Lung microvascular endothelial cell (primary cell): ENCODE measurements around the gene RAB3B. TPM values are rescaled to one million over a fixed set of nuclear protein-coding genes. Genes with fewer than 3 reads are reported as not detected.
"Not testable (repeated sequence)": the region's sequence is repeated elsewhere in the genome, so short reads cannot be mapped to it uniquely, and the experiment has no call there.

Experiments used
- DNase-seq, 2 donors: peaks; one replicate each; pipeline versions ENCODE4 v3.0.0 to v3.0.0-alpha.2; 2010; ENCODE audit warnings: low read depth in 2 of 2
- total RNA-seq: library from RNA; depleted of rRNA; stranded (reverse); fragments of >200 nt; gene quantifications from 2 replicates; pipeline ENCODE4 v1.2.1, GENCODE V29; 2014

The RAB3B gene
- total RNA-seq, 1 donor from 2014 or later = 1.2 TPM

DNA sequence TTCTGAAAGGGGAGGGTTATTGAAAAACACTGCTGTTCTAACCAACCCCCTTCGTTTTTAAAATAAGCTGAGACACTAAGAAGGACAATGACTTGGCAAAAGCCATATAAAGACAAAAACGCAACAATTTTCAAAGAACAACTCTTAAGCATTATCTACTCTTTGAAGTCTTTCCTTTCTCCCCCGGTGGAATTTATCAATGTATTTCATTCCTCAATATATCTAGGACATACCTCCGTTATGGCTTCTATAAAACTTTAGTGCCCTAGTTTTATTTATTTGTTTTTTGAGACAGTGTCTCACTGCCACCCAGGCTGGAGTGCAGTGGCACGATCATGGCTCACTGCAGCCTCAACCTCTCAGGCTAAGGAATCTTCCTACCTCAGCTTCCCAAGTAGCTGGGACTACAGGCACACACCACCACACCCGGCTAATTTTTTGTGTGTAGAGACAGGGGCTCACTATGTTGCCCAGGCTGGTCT is 115.2 kb downstream of the RAB3B start:
- no peak for DNase-seq

DNA sequence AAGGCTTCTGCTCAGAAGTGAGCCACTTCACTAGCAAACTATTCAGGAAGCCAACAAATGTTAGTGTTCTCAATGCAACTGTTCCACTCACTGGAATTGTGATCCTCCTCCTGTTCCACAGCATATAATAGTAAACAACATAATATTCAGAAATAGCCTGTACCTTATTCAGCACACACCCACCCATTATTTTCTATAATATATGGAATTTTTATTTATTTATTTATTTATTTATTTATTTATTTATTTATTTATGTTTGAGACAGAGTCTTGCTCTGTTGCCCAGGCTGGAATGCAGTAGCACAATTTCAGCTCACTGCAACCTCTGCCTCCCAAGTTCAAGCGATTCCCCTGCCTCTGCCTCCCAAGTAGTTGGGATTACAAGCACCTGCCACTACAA is 117.2 kb downstream of the RAB3B start:
- not testable (repeated sequence) for DNase-seq

DNA sequence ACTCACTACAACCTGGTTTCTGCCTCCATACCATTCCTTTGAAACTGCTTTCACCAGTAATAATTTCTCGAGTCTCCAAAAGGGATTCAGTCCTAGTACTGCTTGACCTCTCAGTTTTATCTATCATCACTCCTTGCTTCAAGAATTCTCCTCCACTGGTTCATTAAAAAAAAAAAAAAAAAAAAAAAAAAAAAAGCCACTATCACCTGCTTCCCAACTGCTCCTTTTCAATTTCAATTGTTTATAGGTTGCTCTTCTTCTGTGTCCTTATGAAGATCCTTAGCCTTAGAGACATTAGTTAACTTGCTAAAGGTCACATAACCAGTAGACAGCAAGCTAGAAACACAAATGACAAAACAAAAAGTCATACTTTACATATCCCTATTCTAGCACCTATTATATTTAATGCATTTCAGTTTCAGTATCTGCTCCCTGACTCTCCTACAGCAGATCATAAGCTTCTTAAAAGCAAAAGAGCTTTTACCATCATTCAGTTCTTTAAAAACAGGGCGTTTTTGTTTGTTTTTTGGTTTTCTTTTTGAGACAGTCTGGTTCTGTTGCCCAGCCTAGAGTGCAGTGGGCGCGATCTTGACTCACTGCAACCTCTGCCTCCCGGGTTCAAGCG is 119.0 kb downstream of the RAB3B start:
- DNase-seq = no peak

DNA sequence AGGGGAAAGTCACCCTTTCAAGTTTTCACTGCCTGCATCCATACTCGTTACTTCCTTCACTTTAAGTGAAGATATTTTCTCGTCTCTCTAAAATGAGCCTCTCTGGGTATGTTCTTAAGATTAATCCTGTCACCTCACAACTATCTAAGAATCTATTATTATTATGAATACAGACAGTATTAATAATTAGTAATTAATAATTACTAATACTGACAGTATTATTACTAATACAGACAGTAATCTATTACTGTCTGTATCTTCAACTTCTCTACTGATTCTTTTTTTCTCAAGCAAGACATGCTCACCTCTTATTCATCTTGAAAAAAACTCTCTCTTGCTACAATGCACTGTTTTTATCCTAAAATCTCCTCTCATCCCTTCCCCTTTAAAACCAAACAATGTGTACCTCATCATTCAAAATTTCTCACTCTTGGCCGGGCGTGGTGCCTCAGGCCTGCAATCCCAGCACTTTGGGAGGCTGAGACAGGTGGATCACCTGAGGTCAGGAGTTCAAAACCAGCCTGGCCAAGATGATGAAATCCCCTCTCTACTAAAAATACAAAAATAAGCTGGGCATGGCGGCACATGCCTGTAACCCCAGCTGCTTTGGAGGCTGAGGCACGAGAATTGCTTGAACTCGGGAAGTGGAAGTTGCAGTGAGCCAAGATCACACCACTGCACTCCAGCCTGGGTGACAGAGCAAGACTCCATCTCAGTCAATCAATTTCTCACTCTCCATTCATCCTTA is 119.7 kb downstream of the RAB3B start:
- DNase-seq = no peak

DNA sequence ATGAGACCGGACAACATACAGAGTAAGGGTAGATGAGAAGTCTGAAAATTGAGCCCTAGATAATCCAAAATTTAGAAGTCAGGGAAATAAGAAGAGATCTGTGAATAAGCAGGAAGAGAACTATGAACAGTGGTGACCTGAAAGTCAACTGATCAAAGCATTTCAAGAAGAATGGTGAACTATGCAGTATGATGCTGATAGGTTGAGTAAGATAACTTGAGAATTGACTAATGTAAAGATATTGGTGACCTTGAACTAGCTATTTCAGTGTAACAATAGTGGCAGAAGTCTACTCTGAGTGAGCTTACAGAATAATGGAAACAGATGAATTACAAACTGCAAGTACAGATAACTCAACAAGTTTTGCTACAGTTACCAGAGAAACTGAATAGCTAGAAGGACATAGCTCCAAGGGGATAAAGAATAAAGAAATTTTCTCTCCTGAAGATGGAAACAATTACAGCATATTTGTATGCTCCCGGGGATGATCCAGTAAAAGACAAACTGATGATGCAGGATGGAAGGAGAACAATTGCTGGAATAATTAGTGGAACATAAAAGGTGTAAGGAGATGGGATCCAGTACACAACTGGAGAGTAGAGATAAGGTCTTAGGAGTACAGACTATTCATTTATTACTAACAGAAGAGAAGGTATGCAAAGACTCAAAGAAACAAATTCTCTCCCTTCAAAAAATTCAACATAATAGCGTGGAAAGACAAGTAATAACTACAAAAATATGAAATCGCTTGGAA is 122.8 kb downstream of the RAB3B start:
- DNase-seq = no peak

DNA sequence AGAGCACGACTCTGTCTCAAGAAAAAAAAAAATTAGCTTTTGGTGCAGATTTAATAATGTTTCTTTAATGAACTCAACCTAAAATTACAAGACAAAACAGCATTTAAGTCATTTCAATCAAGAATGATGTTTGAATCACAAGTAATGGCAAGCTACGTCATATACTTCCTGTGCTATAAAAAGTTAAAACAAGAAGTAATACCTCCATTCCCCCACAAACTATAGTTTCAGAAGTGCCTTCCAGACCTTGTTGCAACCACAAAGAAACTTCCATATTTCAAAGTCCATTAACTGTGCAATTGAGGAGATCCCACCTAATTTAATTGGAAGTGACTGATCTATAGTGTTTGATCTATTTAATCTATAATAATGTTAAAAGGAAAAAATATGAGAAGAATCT is 127.1 kb downstream of the RAB3B start:
- DNase-seq = no peak

DNA sequence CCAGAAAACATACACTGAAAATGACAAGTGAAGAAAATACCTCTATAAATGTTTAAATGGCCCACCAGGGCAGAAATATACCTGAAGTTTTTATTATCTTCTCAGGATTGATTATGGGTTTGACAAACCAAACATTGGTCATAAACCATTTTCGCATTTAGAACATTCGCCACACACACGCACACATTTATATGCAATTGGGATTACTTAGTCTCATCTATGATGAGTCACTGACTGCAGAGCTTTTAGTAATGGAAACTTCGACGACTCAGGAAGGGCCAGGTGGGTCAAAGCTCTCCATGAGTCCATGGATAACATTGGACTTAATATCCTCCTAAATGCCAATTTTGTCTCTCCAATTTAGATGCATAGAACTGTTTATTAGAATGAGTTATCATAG is 128.8 kb downstream of the RAB3B start:
- peak in 1 of 2 donors; percentile 65 for DNase-seq

DNA sequence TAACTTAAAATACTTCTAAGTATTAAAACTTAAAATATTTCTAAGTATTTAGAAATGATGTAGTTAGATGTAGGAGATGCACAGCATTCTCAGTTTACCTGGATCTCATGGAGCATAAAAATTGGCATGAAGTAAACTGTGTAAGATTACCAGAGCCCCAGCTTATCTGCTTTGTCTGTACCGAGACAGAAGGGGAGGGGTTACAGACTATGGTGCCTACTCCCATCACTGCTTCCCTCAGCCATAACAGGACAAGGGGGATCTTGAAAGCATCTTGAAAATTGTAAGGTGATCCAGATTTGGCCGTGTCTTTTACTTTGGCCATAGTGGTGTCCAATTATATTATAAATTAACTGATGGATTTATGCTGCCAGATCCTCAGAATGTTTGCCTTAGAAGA is 130.8 kb downstream of the RAB3B start:
- DNase-seq = no peak

DNA sequence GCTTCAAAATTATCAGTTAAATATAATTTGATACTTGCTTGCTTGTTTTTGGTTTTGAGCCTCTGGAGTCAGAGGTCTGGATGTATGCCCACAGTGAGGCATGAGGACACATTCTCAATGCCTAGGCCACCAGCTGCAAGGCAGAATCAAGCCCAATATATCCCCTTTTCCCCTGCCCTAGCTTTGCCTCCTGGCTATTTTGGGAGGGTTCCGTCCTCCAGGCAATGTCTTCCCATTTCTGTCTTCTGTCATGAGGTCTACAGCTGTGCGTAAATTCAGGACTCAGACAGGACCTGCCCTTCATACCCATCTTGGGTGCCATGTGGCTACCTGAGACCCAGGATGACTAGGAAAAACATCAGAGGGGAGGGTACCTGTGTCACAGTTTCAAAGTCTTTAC is 131.2 kb downstream of the RAB3B start:
- DNase-seq = no peak

DNA sequence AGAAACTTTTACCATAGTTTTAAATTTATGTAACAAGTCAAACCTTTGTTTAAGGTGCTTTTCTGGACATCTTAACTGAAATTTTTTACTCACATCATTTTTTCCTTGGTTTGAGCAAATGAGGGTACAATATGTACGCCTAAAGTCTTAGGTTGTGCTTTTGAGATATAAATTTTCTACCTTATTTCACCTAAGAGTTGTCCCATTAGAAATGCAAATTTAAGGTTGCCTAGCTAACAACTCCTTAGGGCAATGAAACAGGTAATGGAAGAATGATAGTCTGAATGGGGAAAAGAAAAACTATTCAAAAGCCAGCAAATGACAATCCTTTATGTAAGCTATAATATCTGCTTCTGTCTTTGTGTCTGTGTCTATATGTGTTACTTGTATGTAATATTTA is 131.6 kb downstream of the RAB3B start:
- no peak for DNase-seq

Other genes starting within 250 kb of the RAB3B start
- gene NRDC, start 112.0 kb downstream of the RAB3B start, total RNA-seq = 37.9 and 39.2 TPM in 2 replicates
- 6.3 and 9.7 TPM in 2 replicates for gene KTI12, start 43.1 kb upstream of the RAB3B start, total RNA-seq
- 15.9 and 24.6 TPM in 2 replicates for gene TXNDC12, start 64.5 kb upstream of the RAB3B start, total RNA-seq
- 22.0 and 28.1 TPM in 2 replicates for gene BTF3L4, start 65.6 kb upstream of the RAB3B start, total RNA-seq
- 23.5 and 36.7 TPM in 2 replicates for gene ZFYVE9, start 151.4 kb upstream of the RAB3B start, total RNA-seq